Adrenal gland (tissue), 12 donors: ENCODE measurements around the gene PAPLN. TPM values are rescaled to one million over a fixed set of nuclear protein-coding genes. Genes with fewer than 3 reads are reported as not detected.

Source experiments
- DNase-seq, 7 donors: peaks; one replicate each; pipeline ENCODE4 v3.0.0-alpha.2; 2019 to 2020
- H3K27ac ChIP-seq, 5 donors: fragments of 200-600 bp; sonication (generic) in 4 of 5; 1 replicate in 3 of 5; 2 replicates in 2 of 5; pipeline versions ENCODE4 v1.5.1 to v1.8.0; 2016 to 2020; ENCODE audit warnings: mild to moderate bottlenecking in 1 of 5
- H3K27me3 ChIP-seq: fragments of 200-600 bp; 2 replicates; pipeline ENCODE4 v1.8.0; 2021
- H3K36me3 ChIP-seq, 2 donors: fragments of 200-600 bp; replicated peaks in 1 of 2; 1 replicate in 1 of 2; 2 replicates in 1 of 2; pipeline versions ENCODE4 v1.5.1 to v1.8.0; 2018 to 2022
- H3K4me1 ChIP-seq, 2 donors: fragments of 200-600 bp; replicated peaks in 1 of 2; 1 replicate in 1 of 2; 2 replicates in 1 of 2; pipeline versions ENCODE4 v1.5.1 to v1.8.0; 2018 to 2021
- H3K4me3 ChIP-seq, 4 donors: fragments of 200-600 bp; sonication (generic) in 3 of 4; one replicate each; pipeline ENCODE4 v1.5.1; 2016 to 2018
- H3K9me3 ChIP-seq, 3 donors: fragments of 200-600 bp; sonication (generic) in 1 of 3; replicated peaks in 1 of 3; 1 replicate in 2 of 3; 2 replicates in 1 of 3; pipeline versions ENCODE4 v1.5.1 to v1.8.0; 2016 to 2021
- CTCF ChIP-seq, 6 experiments: fragments of 450-650 bp in 4 of 6; fragments of 200-600 bp in 2 of 6; sonication (generic) in 1 of 6; IDR thresholded peaks; 1 replicate in 5 of 6; 2 replicates in 1 of 6; pipeline versions ENCODE4 v1.5.1 to v1.8.0; 2016 to 2021; ENCODE audit warnings: antibody characterized with exemption in 6 of 6, mild to moderate bottlenecking in 2 of 6, moderate library complexity in 1 of 6
- POLR2A ChIP-seq, 2 donors: fragments of 450-650 bp; IDR thresholded peaks; one replicate each; pipeline ENCODE4 v1.6.1; 2017; ENCODE audit warnings: antibody characterized with exemption in 2 of 2, mild to moderate bottlenecking in 2 of 2, moderate library complexity in 1 of 2
- WGBS, 4 donors: extraction: QIAGEN DNeasy Blood & Tissue Kit in 2 of 4; methylation state at CpG; one replicate each; pipeline versions ENCODE4 v1.1.5 to v1.1.7; 2013 to 2017; 5-methylcytosine and 5-hydroxymethylcytosine counted together
- intact Hi-C, 2 donors: fragments of 100-400 bp; cut with DNase I; formaldehyde crosslinking; loops; one replicate each; pipeline versions ENCODE4 v1.14.1 to v1.15.0; 2022 to 2023
- polyA plus RNA-seq, 3 donors: library from polyadenylated mRNA; stranded (reverse); fragments of 200-250 nt in 2 of 3; fragments of 350-450 nt in 1 of 3; fragmentation: Illumina TruSeq in 1 of 3; extraction: RNeasy Lipid Tissue Mini Kit (QIAGEN cat#74804) in 1 of 3; gene quantifications; one replicate each; pipeline ENCODE4 v1.2.3, GENCODE V29; 2013 to 2014
- total RNA-seq, 9 donors: library from RNA; depleted of rRNA in 4 of 9; stranded (reverse); fragments of >200 nt in 4 of 9; fragments of 120-200 nt in 1 of 9; fragmentation: NEBNext Ultra II Directional in 1 of 9; extraction: Animal tissue kit (Norgen Biotek cat#: 25700) in 1 of 9; gene quantifications; one replicate each; pipeline versions ENCODE4 v1.1.0 to v1.2.4, GENCODE V29; 2013 to 2023
- donor health status: healthy with polysubstance abuse.
- donor health status: Bipolar disorder and iron deficiency.
- donor health status: DM: yes; HTN: yes; CAD: no.
- donor health status: DM: no; HTN: no; CAD: no.
- donor health status: DM: no; HTN: no; CAD: no.
- donor health status: DM: yes; HTN: yes; CAD: no.

PAPLN gene
- total and polyA plus RNA-seq, 12 donors = 4.2 to 33.6 (median 12.5) TPM

- TF ChIP-seq POLR2A (IDR thresholded peaks at IDR 0.05) (no peak), CTCF (IDR thresholded peaks at IDR 0.05) (no peak)
- Histone ChIP-seq H3K36me3 (no peaks in the 10 kb centered on the region), H3K27me3 (no peaks in the 10 kb centered on the region), H3K4me3 (no peak overlapping the region), H3K9me3 (no peaks in the 10 kb centered on the region), H3K27ac (no peak overlapping the region), H3K4me1 (peaks cover 15 to 24% of the 10 kb centered on the region in 2 donors)
- 76 to 87% (median 81%) methylated on average over 5 of the region's 5 CpGs for WGBS, 4 donors
- DNase-seq = peak in 1 of 7 donors; percentile 20
- intact Hi-C loops = no loop called here
Measured at GRCh38 chr14:73234029-73234428, 3.3 kb upstream of the PAPLN start.

- Histone ChIP-seq H3K27ac (peak overlapping the region in 1 of 5 donors; percentile 21), H3K36me3 (no peaks in the 10 kb centered on the region), H3K4me3 (no peak overlapping the region), H3K27me3 (peaks cover under 1% of the 10 kb centered on the region), H3K4me1 (peaks cover 20 to 31% of the 10 kb centered on the region in 2 donors), H3K9me3 (no peaks in the 10 kb centered on the region)
- 77 to 83% (median 77%) methylated on average over 10 to 11 of the region's 11 CpGs for WGBS, 4 donors
- TF ChIP-seq CTCF (IDR thresholded peaks at IDR 0.05) (no peak), POLR2A (IDR thresholded peaks at IDR 0.05) (no peak)
- intact Hi-C loops = no loop called here
- DNase-seq = peak in 1 of 7 donors; percentile 21
Measured at GRCh38 chr14:73234586-73235394, 2.5 kb upstream of the PAPLN start.

GRCh38 chr14:73235531-73236155 lies 1.7 kb upstream of the PAPLN start:
- H3K9me3 ChIP-seq = no peaks in the 10 kb centered on the region
- H3K36me3 ChIP-seq = no peaks in the 10 kb centered on the region
- WGBS, 4 donors = 60 to 72% (median 61%) methylated on average over 6 of the region's 6 CpGs
- H3K27ac ChIP-seq = peak overlapping the region in 1 of 5 donors; percentile 13
- H3K4me1 ChIP-seq = peaks cover 21 to 39% of the 10 kb centered on the region in 2 donors
- peaks cover 7% of the 10 kb centered on the region for H3K27me3 ChIP-seq
- intact Hi-C loops = no loop called here
- DNase-seq = peak in 2 of 7 donors; percentile 23 to 32
- H3K4me3 ChIP-seq = no peak overlapping the region
- TF ChIP-seq POLR2A (IDR thresholded peaks at IDR 0.05) = no peak
- no peak for TF ChIP-seq CTCF (IDR thresholded peaks at IDR 0.05)

GRCh38 chr14:73236157-73236556 lies 1.1 kb upstream of the PAPLN start:
- no peak overlapping the region for H3K4me3 ChIP-seq
- DNase-seq = no peak
- WGBS, 4 donors = 57 to 87% (median 74%) methylated on average over 10 to 11 of the region's 11 CpGs
- no peaks in the 10 kb centered on the region for H3K36me3 ChIP-seq
- peak overlapping the region in 1 of 5 donors; percentile 13 for H3K27ac ChIP-seq
- H3K4me1 ChIP-seq = peaks cover 21 to 39% of the 10 kb centered on the region in 2 donors
- intact Hi-C loops = no loop called here
- no peaks in the 10 kb centered on the region for H3K9me3 ChIP-seq
- peaks cover 7% of the 10 kb centered on the region for H3K27me3 ChIP-seq
- TF ChIP-seq CTCF (IDR thresholded peaks at IDR 0.05) = no peak
- TF ChIP-seq POLR2A (IDR thresholded peaks at IDR 0.05) = no peak
